Kidney epithelial cell (primary cell): ENCODE results near the gene HRH2. TPM values are rescaled to one million over a fixed set of nuclear protein-coding genes. Genes with fewer than 3 reads are reported as not detected.

Experiments
- DNase-seq: peaks from one replicate; pipeline ENCODE4 v3.0.0-alpha.2; 2010; ENCODE audit warnings: low read depth
- H3K27me3 ChIP-seq: 2 replicates; pipeline ENCODE4 v1.6.0; 2011; ENCODE audit warnings: low read length; ENCODE audit not compliant: control insufficient read depth, insufficient read depth
- H3K36me3 ChIP-seq: 2 replicates; pipeline ENCODE4 v1.5.1; 2011; ENCODE audit warnings: low read length; ENCODE audit not compliant: control insufficient read depth, insufficient read depth
- H3K4me3 ChIP-seq: 2 replicates; pipeline ENCODE4 v1.5.1; 2011; ENCODE audit warnings: low read depth, mild to moderate bottlenecking, control low read depth, low read length
- CTCF ChIP-seq: IDR thresholded peaks from 2 replicates; pipeline ENCODE4 v1.5.1; 2011; ENCODE audit warnings: mild to moderate bottlenecking, moderate library complexity, low read length, control low read depth, inconsistent platforms; ENCODE audit not compliant: insufficient read depth, poor library complexity, severe bottlenecking
- total RNA-seq: library from RNA; depleted of rRNA; stranded (reverse); fragments of >200 nt; gene quantifications from 2 replicates; pipeline ENCODE4 v1.2.3, GENCODE V29; 2015

HRH2 gene
- total RNA-seq, 1 donor from 2014 or later = 2.7 TPM

- DNase-seq = no peak
- TF ChIP-seq CTCF = no peak
- no peaks in the 10 kb centered on the region for H3K36me3 ChIP-seq
- no peak overlapping the region for H3K4me3 ChIP-seq
- no peaks in the 10 kb centered on the region for H3K27me3 ChIP-seq
These were observed 80.8 kb downstream of the HRH2 start for GRCh38 chr5:175738602-175739133.

- no peak for DNase-seq
- H3K4me3 ChIP-seq = no peak overlapping the region
- H3K36me3 ChIP-seq = no peaks in the 10 kb centered on the region
- TF ChIP-seq CTCF = no peak
- H3K27me3 ChIP-seq = no peaks in the 10 kb centered on the region
These were observed 82.1 kb downstream of the HRH2 start for GRCh38 chr5:175740014-175740413.

DNA sequence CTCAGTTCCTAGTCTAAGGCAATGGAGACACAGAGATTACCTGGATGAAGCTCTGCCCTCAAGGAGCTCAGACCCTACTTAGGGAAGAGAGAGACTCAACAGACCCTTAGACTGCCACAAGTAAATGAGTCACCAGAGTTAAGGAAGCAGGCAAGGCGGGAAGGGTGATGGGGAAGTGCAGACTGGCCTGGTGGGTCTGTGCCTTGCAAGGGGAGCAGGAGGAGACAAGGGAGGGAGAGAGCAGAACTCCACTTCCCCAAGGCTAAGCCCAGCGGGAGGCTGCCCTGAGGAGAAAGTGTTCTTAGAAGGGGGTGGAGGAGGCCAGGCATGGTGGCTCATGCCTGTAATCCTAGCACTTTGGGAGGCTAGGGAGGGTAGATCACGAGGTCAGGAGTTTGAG is 83.7 kb downstream of the HRH2 start:
- no peak for DNase-seq
- H3K4me3 ChIP-seq = no peak overlapping the region
- no peaks in the 10 kb centered on the region for H3K27me3 ChIP-seq
- TF ChIP-seq CTCF = no peak
- no peaks in the 10 kb centered on the region for H3K36me3 ChIP-seq

DNA sequence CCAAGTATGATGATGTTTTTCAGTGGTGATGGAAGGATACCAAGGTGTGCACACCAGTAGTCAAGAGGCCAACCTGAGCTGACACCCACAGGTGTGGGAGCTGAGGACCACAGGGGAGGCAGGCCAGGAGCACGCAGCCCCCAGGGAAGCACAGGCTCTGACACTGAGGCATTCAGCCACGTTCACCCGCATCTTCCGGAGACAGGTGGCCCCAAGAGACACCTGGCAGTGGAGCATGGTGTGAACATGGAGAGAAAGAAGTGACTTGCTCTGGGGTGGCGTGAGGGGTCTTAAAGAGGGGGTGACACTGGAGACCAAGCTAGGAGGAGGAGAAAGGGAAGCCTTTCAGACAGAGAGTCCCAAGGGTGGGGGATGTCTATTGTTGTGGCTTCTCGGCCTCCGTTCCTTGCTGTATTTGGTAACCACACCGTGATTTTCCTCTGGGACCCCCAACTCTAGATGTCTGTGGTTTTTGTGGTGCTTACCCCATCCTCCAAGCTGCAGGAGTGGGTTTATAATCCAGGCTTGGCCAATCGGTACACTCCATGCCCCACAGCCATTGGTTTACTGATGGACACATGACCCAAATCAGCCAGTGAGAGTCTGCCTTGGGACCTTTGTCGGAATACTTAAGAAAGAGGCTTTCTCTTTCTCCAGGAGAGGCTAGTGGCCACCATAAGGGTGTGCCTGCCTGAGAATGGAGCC is 84.6 kb downstream of the HRH2 start:
- Histone ChIP-seq H3K36me3 (no peaks in the 10 kb centered on the region), H3K27me3 (no peaks in the 10 kb centered on the region), H3K4me3 (no peak overlapping the region)
- DNase-seq = no peak
- no peak for TF ChIP-seq CTCF

- DNase-seq = no peak
- H3K27me3 ChIP-seq = no peaks in the 10 kb centered on the region
- no peak for TF ChIP-seq CTCF
- H3K36me3 ChIP-seq = no peaks in the 10 kb centered on the region
- no peak overlapping the region for H3K4me3 ChIP-seq
These were observed 85.9 kb downstream of the HRH2 start for GRCh38 chr5:175743676-175744210.
